MCF 10A (cell line): ENCODE results near the gene CNPY1. TPM values are rescaled to one million over a fixed set of nuclear protein-coding genes. Genes with fewer than 3 reads are reported as not detected.
"Not testable (repeated sequence)": the region's sequence is repeated elsewhere in the genome, so short reads cannot be mapped to it uniquely, and the experiment has no call there.

Experiments used
- BruUV-seq: library from RNA; stranded (reverse); fragments of 400-500 nt; replicated peaks from 2 replicates; lab custom pipeline; 2021; lab: Mats Ljungman, UMichigan
- CTCF ChIA-PET: fragments of 300-600 bp; sonication (Branson Sonifier 250); formaldehyde crosslinking; extraction: SDS; loops from one replicate; lab custom pipeline; 2021; ENCODE audit warnings: antibody characterized with exemption, inconsistent platforms; lab: Yijun Ruan, JAX
- POLR2A ChIA-PET: fragments of 300-600, 350-650 bp; sonication (Branson Sonifier 250); formaldehyde crosslinking; extraction: SDS; loops from one replicate; lab custom pipeline; 2020; ENCODE audit warnings: antibody characterized with exemption, inconsistent platforms; lab: Yijun Ruan, JAX
- DNase-seq: peaks from one replicate; pipeline ENCODE4 v3.0.0-alpha.2; 2018; ENCODE audit not compliant: unreplicated experiment
- H3K27ac Mint-ChIP-seq: one replicate; pipeline ENCODE4 v1.8.0; 2022; ENCODE audit warnings: mild to moderate bottlenecking, low read depth, mixed read lengths; ENCODE audit not compliant: unreplicated experiment
- H3K27me3 Mint-ChIP-seq: one replicate; pipeline ENCODE4 v1.8.0; 2022; ENCODE audit warnings: mixed read lengths; ENCODE audit not compliant: insufficient read depth, unreplicated experiment
- H3K36me3 Mint-ChIP-seq: one replicate; pipeline ENCODE4 v1.8.0; 2022; ENCODE audit warnings: mild to moderate bottlenecking, moderate library complexity, mixed read lengths; ENCODE audit not compliant: insufficient read depth, unreplicated experiment
- H3K4me1 Mint-ChIP-seq: one replicate; pipeline ENCODE4 v1.8.0; 2022; ENCODE audit warnings: mixed read lengths; ENCODE audit not compliant: insufficient read depth, unreplicated experiment
- H3K4me3 Mint-ChIP-seq: one replicate; pipeline ENCODE4 v1.8.0; 2022; ENCODE audit warnings: mild to moderate bottlenecking, moderate library complexity, mixed read lengths; ENCODE audit not compliant: unreplicated experiment
- H3K9me3 Mint-ChIP-seq: one replicate; pipeline ENCODE4 v1.8.0; 2022; ENCODE audit warnings: mixed read lengths; ENCODE audit not compliant: unreplicated experiment
- CTCF ChIP-seq: fragments of 200-600 bp; IDR thresholded peaks from one replicate; pipeline ENCODE4 v1.8.0; 2022; ENCODE audit warnings: antibody characterized with exemption, mild to moderate bottlenecking; ENCODE audit not compliant: unreplicated experiment
- intact Hi-C: fragments of 100-400 bp; cut with micrococcal nuclease; formaldehyde crosslinking; loops from 2 replicates; pipeline ENCODE4 v1.14.1; 2022
- total RNA-seq: library from RNA; stranded (reverse); gene quantifications from 2 replicates; pipeline ENCODE4 v1.2.3, GENCODE V29; 2022

Gene CNPY1
- total RNA-seq, 1 experiment from 2014 or later: not detected

GRCh38 chr7:155567646-155568332 lies 21.4 kb upstream of the CNPY1 start:
- H3K4me1 Mint-ChIP-seq: no peaks in the 10 kb centered on the region
- ChIA-PET POLR2A (interaction anchor here (0.9 kb wide), 1 partner anchor 31 kb away, joined by 4 read pairs; no protein-coding TSS in a partner anchor), CTCF (interaction anchor here (1.1 kb wide), 1 partner anchor 31 kb away, joined by 3 read pairs; no protein-coding TSS in a partner anchor)
- H3K36me3 Mint-ChIP-seq: no peaks in the 10 kb centered on the region
- no peak for DNase-seq
- H3K27me3 Mint-ChIP-seq: peaks cover 26% of the 10 kb centered on the region
- H3K9me3 Mint-ChIP-seq: no peaks in the 10 kb centered on the region
- intact Hi-C loops: no loop called here
- TF ChIP-seq CTCF: no peak
- H3K4me3 Mint-ChIP-seq: no peak overlapping the region
- no peak overlapping the region for H3K27ac Mint-ChIP-seq
- BruUV-seq: no TSS peak

GRCh38 chr7:155566011-155566836 lies 19.9 kb upstream of the CNPY1 start:
- DNase-seq: no peak
- H3K36me3 Mint-ChIP-seq: no peaks in the 10 kb centered on the region
- no peak for TF ChIP-seq CTCF
- H3K27ac Mint-ChIP-seq: no peak overlapping the region
- peaks cover 11% of the 10 kb centered on the region for H3K27me3 Mint-ChIP-seq
- no peaks in the 10 kb centered on the region for H3K4me1 Mint-ChIP-seq
- intact Hi-C loops: no loop called here
- no peaks in the 10 kb centered on the region for H3K9me3 Mint-ChIP-seq
- POLR2A ChIA-PET: no interaction called here
- H3K4me3 Mint-ChIP-seq: no peak overlapping the region
- no TSS peak for BruUV-seq
- CTCF ChIA-PET: no interaction called here

- ChIA-PET CTCF (no interaction called here), POLR2A (no interaction called here)
- TF ChIP-seq CTCF: no peak
- intact Hi-C loops: no loop called here
- Mint-ChIP-seq H3K9me3 (no peaks in the 10 kb centered on the region), H3K27ac (no peak overlapping the region), H3K4me1 (no peaks in the 10 kb centered on the region), H3K36me3 (no peaks in the 10 kb centered on the region), H3K27me3 (peaks cover 11% of the 10 kb centered on the region), H3K4me3 (no peak overlapping the region)
- no TSS peak for BruUV-seq
- no peak for DNase-seq
Observed at GRCh38 chr7:155565596-155565995, 19.2 kb upstream of the CNPY1 start.

- intact Hi-C loops, H3K9me3 Mint-ChIP-seq, H3K4me1 Mint-ChIP-seq, H3K36me3 Mint-ChIP-seq, H3K4me3 Mint-ChIP-seq, BruUV-seq, DNase-seq, H3K27ac Mint-ChIP-seq, CTCF ChIA-PET: not testable (repeated sequence)
- POLR2A ChIA-PET: interaction anchor here (0.6 kb wide), 1 partner anchor 1725 kb away, joined by 3 read pairs; no protein-coding TSS in a partner anchor
- H3K27me3 Mint-ChIP-seq: peaks cover 11% of the 10 kb centered on the region
Observed at GRCh38 chr7:155562976-155563375, 16.6 kb upstream of the CNPY1 start.
